Femur (tissue), 1 donor: ENCODE data around the gene LONRF2.

Experiments used
- DNase-seq: peaks from one replicate; pipeline ENCODE4 v3.0.0-alpha.2; 2017

The LONRF2 gene

GRCh38 chr2:100299548-100299947, 22.8 kb downstream of the LONRF2 start:
- DNase-seq, result no peak

- no peak for DNase-seq
Observed at GRCh38 chr2:100297511-100297910, 24.8 kb downstream of the LONRF2 start.

- no peak for DNase-seq
Observed at GRCh38 chr2:100294162-100294497, 28.2 kb downstream of the LONRF2 start.

- no peak for DNase-seq
Observed at GRCh38 chr2:100293341-100294161, 28.8 kb downstream of the LONRF2 start.

- DNase-seq, result no peak
Observed at GRCh38 chr2:100292022-100292580, 30.2 kb downstream of the LONRF2 start.

- DNase-seq, result peak; percentile 29
Observed at GRCh38 chr2:100291152-100291970, 30.9 kb downstream of the LONRF2 start.

GRCh38 chr2:100290718-100291151, 31.6 kb downstream of the LONRF2 start:
- no peak for DNase-seq

GRCh38 chr2:100289020-100289419, 33.3 kb downstream of the LONRF2 start:
- DNase-seq, result no peak

GRCh38 chr2:100286318-100286717, 36.0 kb downstream of the LONRF2 start:
- no peak for DNase-seq

- DNase-seq, result no peak
Observed at GRCh38 chr2:100285691-100286090, 36.6 kb downstream of the LONRF2 start.

GRCh38 chr2:100285011-100285410, 37.3 kb downstream of the LONRF2 start:
- DNase-seq, result no peak

- no peak for DNase-seq
Observed at GRCh38 chr2:100283724-100284501, 38.4 kb downstream of the LONRF2 start.

- DNase-seq, result no peak
Observed at GRCh38 chr2:100281521-100282438, 40.5 kb downstream of the LONRF2 start.

GRCh38 chr2:100279586-100280534, 42.4 kb downstream of the LONRF2 start:
- DNase-seq, result no peak

GRCh38 chr2:100278986-100279385, 43.3 kb downstream of the LONRF2 start:
- DNase-seq, result no peak

- no peak for DNase-seq
Observed at GRCh38 chr2:100278501-100278900, 43.8 kb downstream of the LONRF2 start.

GRCh38 chr2:100277540-100278207, 44.6 kb downstream of the LONRF2 start:
- no peak for DNase-seq

- DNase-seq, result no peak
Observed at GRCh38 chr2:100276716-100277115, 45.6 kb downstream of the LONRF2 start.

- DNase-seq, result no peak
Observed at GRCh38 chr2:100275200-100275589, 47.1 kb downstream of the LONRF2 start.

GRCh38 chr2:100274566-100275199, 47.6 kb downstream of the LONRF2 start:
- no peak for DNase-seq
